Esophagus (tissue), 2 donors: ENCODE results near the gene PARN. TPM values are rescaled to one million over a fixed set of nuclear protein-coding genes. Genes with fewer than 3 reads are reported as not detected.
"Not testable (repeated sequence)": the region's sequence is repeated elsewhere in the genome, so short reads cannot be mapped to it uniquely, and the experiment has no call there.

Experiments
- H3K27ac ChIP-seq, 2 donors: one replicate each; pipeline ENCODE4 v1.5.1; 2013; ENCODE audit warnings: low read depth in 2 of 2, mild to moderate bottlenecking in 2 of 2, inconsistent platforms in 1 of 2, low read length in 1 of 2, moderate library complexity in 1 of 2
- H3K27me3 ChIP-seq, 2 donors: one replicate each; pipeline ENCODE4 v1.6.1; 2013; ENCODE audit warnings: low read length in 2 of 2, control low read depth in 1 of 2, mild to moderate bottlenecking in 1 of 2; ENCODE audit not compliant: insufficient read depth in 2 of 2, control insufficient read depth in 1 of 2
- H3K36me3 ChIP-seq, 2 donors: one replicate each; pipeline ENCODE4 v1.6.1; 2013; ENCODE audit warnings: low read length in 1 of 2; ENCODE audit not compliant: control insufficient read depth in 2 of 2, insufficient read depth in 2 of 2
- H3K4me1 ChIP-seq, 2 donors: one replicate each; pipeline ENCODE4 v1.6.1; 2013; ENCODE audit warnings: low read length in 1 of 2; ENCODE audit not compliant: control insufficient read depth in 2 of 2, insufficient read depth in 2 of 2
- H3K4me3 ChIP-seq, 2 donors: one replicate each; pipeline ENCODE4 v1.5.1; 2013; ENCODE audit warnings: low read length in 2 of 2, mild to moderate bottlenecking in 2 of 2, low read depth in 1 of 2, moderate library complexity in 1 of 2
- H3K9me3 ChIP-seq, 2 donors: one replicate each; pipeline ENCODE4 v1.6.1; 2013; ENCODE audit warnings: mild to moderate bottlenecking in 2 of 2, low read depth in 1 of 2, low read length in 1 of 2, moderate library complexity in 1 of 2; ENCODE audit not compliant: control insufficient read depth in 2 of 2, insufficient read depth in 1 of 2
- WGBS, 2 donors: extraction: QIAGEN DNeasy Blood & Tissue Kit; methylation state at CpG; one replicate each; pipeline ENCODE4 v1.1.7; 2013; 5-methylcytosine and 5-hydroxymethylcytosine counted together
- polyA plus RNA-seq, 2 donors: library from polyadenylated mRNA; stranded (reverse); fragments of 200-250 nt; gene quantifications; one replicate each; pipeline ENCODE4 v1.2.3, GENCODE V29; 2013
- donor health status: healthy with polysubstance abuse.
- donor health status: Bipolar disorder and iron deficiency.

PARN gene
- polyA plus RNA-seq, 2 donors, result 5.5 to 11.9 TPM

- H3K27me3 ChIP-seq, H3K36me3 ChIP-seq, H3K9me3 ChIP-seq, H3K4me1 ChIP-seq, H3K27ac ChIP-seq, H3K4me3 ChIP-seq: not testable (repeated sequence)
- 63 to 68% methylated on average over 10 of the region's 10 CpGs for WGBS, 2 donors
Measured at GRCh38 chr16:14395710-14396304, 234.3 kb downstream of the PARN start.

GRCh38 chr16:14394834-14395233 lies 235.2 kb downstream of the PARN start:
- H3K27me3 ChIP-seq, result no peaks in the 10 kb centered on the region
- H3K36me3 ChIP-seq, result no peaks in the 10 kb centered on the region
- H3K9me3 ChIP-seq, result no peaks in the 10 kb centered on the region
- no peak overlapping the region for H3K27ac ChIP-seq
- WGBS, 2 donors, result 82 to 83% methylated on average over 3 of the region's 3 CpGs
- H3K4me3 ChIP-seq, result no peak overlapping the region
- H3K4me1 ChIP-seq, result peaks cover 4 to 6% of the 10 kb centered on the region in 2 donors

GRCh38 chr16:14392960-14393359 lies 237.1 kb downstream of the PARN start:
- WGBS, 2 donors, result 83 to 92% methylated on average over 6 of the region's 6 CpGs
- H3K27ac ChIP-seq, result no peak overlapping the region
- H3K4me3 ChIP-seq, result no peak overlapping the region
- H3K4me1 ChIP-seq, result peaks cover 2% of the 10 kb centered on the region in 2 donors
- no peaks in the 10 kb centered on the region for H3K27me3 ChIP-seq
- no peaks in the 10 kb centered on the region for H3K36me3 ChIP-seq
- H3K9me3 ChIP-seq, result no peaks in the 10 kb centered on the region

GRCh38 chr16:14389359-14389758 lies 240.7 kb downstream of the PARN start:
- Histone ChIP-seq H3K27me3 (no peaks in the 10 kb centered on the region), H3K9me3 (no peaks in the 10 kb centered on the region), H3K4me3 (no peak overlapping the region), H3K27ac (no peak overlapping the region), H3K36me3 (no peaks in the 10 kb centered on the region), H3K4me1 (peaks cover 2% of the 10 kb centered on the region in 2 donors)
- 72 to 82% methylated on average over 1 of the region's 1 CpG for WGBS, 2 donors

- no peaks in the 10 kb centered on the region for H3K36me3 ChIP-seq
- no peak overlapping the region for H3K4me3 ChIP-seq
- no peaks in the 10 kb centered on the region for H3K27me3 ChIP-seq
- H3K4me1 ChIP-seq, result peaks cover 2% of the 10 kb centered on the region in 2 donors
- no peak overlapping the region for H3K27ac ChIP-seq
- H3K9me3 ChIP-seq, result no peaks in the 10 kb centered on the region
- WGBS, 2 donors, result 83 to 84% methylated on average over 7 of the region's 7 CpGs
Measured at GRCh38 chr16:14388243-14388642, 241.8 kb downstream of the PARN start.

GRCh38 chr16:14386115-14386514 lies 243.9 kb downstream of the PARN start:
- peaks cover 0 to 2% of the 10 kb centered on the region in 2 donors for H3K4me1 ChIP-seq
- H3K9me3 ChIP-seq, result no peaks in the 10 kb centered on the region
- 79% methylated on average over 3 of the region's 3 CpGs for WGBS, 2 donors
- no peaks in the 10 kb centered on the region for H3K36me3 ChIP-seq
- H3K27me3 ChIP-seq, result no peaks in the 10 kb centered on the region
- H3K4me3 ChIP-seq, result no peak overlapping the region
- no peak overlapping the region for H3K27ac ChIP-seq

Other genes with a start within 250 kb of the PARN start
- 10 to 100 TPM; 14.9 to 18.7 TPM for gene BFAR, start 2.7 kb upstream of the PARN start, polyA plus RNA-seq
- gene PLA2G10, start 64.0 kb upstream of the PARN start, polyA plus RNA-seq, result under 1 TPM; 0.04 to 0.24 TPM
- 1 to 10 TPM; 1.0 to 2.3 TPM for gene NPIPA3, start 73.2 kb upstream of the PARN start, polyA plus RNA-seq
- gene NPIPA2, start 112.3 kb upstream of the PARN start, polyA plus RNA-seq, result 1 to 10 TPM; 1.9 to 6.1 TPM
- gene NOMO1, start 203.5 kb upstream of the PARN start, polyA plus RNA-seq, result 10 to 100 TPM in 1 of 2 donors, 1 to 10 TPM in 1; 7.9 to 20.0 TPM